Measurements from ENCODE around the gene TMEM266. TPM values are rescaled to one million over a fixed set of nuclear protein-coding genes. Genes with fewer than 3 reads are reported as not detected.
A peak's percentile ranks its signal among the peaks of the same experiment; 100 is the strongest.

Gene TMEM266
- total RNA-seq, 2 donors from 2014 or later = 0.20 TPM; not detected in 1

- Histone ChIP-seq H3K9me3 (no peaks in the 10 kb centered on the region), H3K4me3 (no peak overlapping the region), H3K27ac (no peak overlapping the region), H3K4me1 (peaks cover 0 to 11% of the 10 kb centered on the region in 2 donors), H3K27me3 (no peaks in the 10 kb centered on the region), H3K36me3 (no peaks in the 10 kb centered on the region)
- no peak for DNase-seq (ENCODE audit: low spot score)
- TF ChIP-seq, protein P1, sequence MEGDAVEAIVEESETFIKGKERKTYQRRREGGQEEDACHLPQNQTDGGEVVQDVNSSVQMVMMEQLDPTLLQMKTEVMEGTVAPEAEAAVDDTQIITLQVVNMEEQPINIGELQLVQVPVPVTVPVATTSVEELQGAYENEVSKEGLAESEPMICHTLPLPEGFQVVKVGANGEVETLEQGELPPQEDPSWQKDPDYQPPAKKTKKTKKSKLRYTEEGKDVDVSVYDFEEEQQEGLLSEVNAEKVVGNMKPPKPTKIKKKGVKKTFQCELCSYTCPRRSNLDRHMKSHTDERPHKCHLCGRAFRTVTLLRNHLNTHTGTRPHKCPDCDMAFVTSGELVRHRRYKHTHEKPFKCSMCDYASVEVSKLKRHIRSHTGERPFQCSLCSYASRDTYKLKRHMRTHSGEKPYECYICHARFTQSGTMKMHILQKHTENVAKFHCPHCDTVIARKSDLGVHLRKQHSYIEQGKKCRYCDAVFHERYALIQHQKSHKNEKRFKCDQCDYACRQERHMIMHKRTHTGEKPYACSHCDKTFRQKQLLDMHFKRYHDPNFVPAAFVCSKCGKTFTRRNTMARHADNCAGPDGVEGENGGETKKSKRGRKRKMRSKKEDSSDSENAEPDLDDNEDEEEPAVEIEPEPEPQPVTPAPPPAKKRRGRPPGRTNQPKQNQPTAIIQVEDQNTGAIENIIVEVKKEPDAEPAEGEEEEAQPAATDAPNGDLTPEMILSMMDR (IDR thresholded peaks at IDR 0.05) = no peak
These were observed 89.6 kb downstream of the TMEM266 start for GRCh38 chr15:76149291-76149915.

DNA sequence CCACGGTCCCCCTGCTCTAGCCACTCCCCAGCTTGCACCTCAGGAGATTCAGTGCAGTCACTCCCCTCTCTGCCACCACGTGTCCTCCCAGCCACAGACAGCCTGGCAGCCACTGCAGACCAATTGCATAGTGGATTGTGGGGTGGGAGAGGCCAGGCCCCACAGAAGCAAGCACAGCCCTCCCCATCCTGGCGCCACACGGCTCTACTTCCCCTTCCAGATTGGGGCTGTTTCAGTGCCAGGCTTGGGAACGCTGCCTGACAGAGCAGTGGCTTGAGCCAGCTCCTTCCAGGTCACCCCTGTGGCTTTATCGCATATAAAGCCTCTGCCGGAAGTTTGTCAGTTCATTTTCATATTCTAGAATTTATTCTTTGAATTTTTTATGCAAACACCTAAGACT is 90.7 kb downstream of the TMEM266 start:
- no peak overlapping the region for H3K27ac ChIP-seq
- no peaks in the 10 kb centered on the region for H3K36me3 ChIP-seq
- no peaks in the 10 kb centered on the region for H3K27me3 ChIP-seq
- H3K4me3 ChIP-seq = no peak overlapping the region
- TF ChIP-seq, protein P1 (IDR thresholded peaks at IDR 0.05) = no peak
- no peak for DNase-seq (ENCODE audit: low spot score)
- H3K4me1 ChIP-seq = peaks cover 0 to 11% of the 10 kb centered on the region in 2 donors
- no peaks in the 10 kb centered on the region for H3K9me3 ChIP-seq

DNA sequence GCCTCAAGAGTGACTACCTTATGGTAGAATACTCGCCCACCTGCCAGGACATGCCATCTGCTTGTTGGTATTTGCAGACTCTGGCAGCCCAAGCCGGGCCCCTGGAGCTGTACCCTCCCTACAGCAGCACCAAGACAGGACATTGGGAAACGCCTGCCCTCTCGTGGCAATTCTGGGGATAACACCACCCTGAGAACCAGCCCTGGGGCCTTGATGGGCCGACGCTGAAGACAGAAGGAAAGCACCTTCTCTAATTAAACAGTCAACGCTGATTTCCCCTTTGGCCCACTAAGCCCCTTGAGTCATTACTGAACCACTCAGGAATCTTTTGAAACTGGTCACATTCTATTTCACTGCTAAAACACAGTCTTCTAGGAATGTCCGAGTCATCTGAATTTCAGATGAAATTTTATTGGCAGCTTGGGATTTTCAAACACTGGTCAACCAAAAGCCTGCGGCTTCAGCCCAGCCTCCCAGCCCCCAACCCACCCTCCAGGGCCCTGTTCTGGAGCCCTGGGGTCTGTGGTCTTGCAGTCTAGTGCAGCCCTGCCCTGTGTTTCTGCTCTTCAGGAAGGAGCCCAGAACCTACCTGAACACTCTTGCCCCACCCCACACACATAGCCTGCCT is 91.3 kb downstream of the TMEM266 start:
- H3K27me3 ChIP-seq = no peaks in the 10 kb centered on the region
- no peaks in the 10 kb centered on the region for H3K9me3 ChIP-seq
- DNase-seq (ENCODE audit: low spot score) = peak; percentile 81
- no peak overlapping the region for H3K4me3 ChIP-seq
- peaks cover 0 to 11% of the 10 kb centered on the region in 2 donors for H3K4me1 ChIP-seq
- H3K36me3 ChIP-seq = no peaks in the 10 kb centered on the region
- TF ChIP-seq, protein P1 (IDR thresholded peaks at IDR 0.05) = peak; percentile 83 to 89
- no peak overlapping the region for H3K27ac ChIP-seq

DNA sequence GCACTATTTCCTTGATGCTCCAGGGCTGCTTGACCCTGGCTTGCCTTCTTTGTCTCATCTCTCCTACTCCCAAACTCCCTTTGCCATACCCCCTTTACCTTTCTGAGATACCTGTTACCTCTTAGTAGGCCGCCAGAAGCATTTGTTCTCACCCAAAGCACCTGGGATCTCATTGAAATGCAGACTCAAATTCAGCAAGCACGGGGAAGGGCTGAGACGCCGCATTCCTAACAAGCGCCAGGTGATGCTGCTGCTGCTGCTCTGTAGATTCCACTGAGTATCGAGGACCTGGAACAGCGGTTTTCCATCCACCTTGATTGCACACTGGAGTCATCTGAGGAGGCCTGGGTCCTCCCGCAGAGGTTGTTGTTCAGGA is 91.8 kb downstream of the TMEM266 start:
- no peak overlapping the region for H3K4me3 ChIP-seq
- H3K27ac ChIP-seq = no peak overlapping the region
- no peaks in the 10 kb centered on the region for H3K36me3 ChIP-seq
- no peaks in the 10 kb centered on the region for H3K9me3 ChIP-seq
- H3K4me1 ChIP-seq = peaks cover 0 to 11% of the 10 kb centered on the region in 2 donors
- TF ChIP-seq, protein P1 (IDR thresholded peaks at IDR 0.05) = no peak
- no peak for DNase-seq (ENCODE audit: low spot score)
- no peaks in the 10 kb centered on the region for H3K27me3 ChIP-seq

- TF ChIP-seq, protein P1 (IDR thresholded peaks at IDR 0.05) = no peak
- Histone ChIP-seq H3K9me3 (no peaks in the 10 kb centered on the region), H3K27me3 (no peaks in the 10 kb centered on the region), H3K27ac (no peak overlapping the region), H3K4me3 (no peak overlapping the region), H3K4me1 (peaks cover 0 to 11% of the 10 kb centered on the region in 2 donors), H3K36me3 (no peaks in the 10 kb centered on the region)
- DNase-seq (ENCODE audit: low spot score) = no peak
These were observed 92.4 kb downstream of the TMEM266 start for GRCh38 chr15:76152197-76152596.

Measured in right atrium auricular region (tissue), 2 donors.